ENCODE data around the gene SLC23A1. TPM values are rescaled to one million over a fixed set of nuclear protein-coding genes. Genes with fewer than 3 reads are reported as not detected.
A peak's percentile ranks its signal among the peaks of the same experiment; 100 is the strongest.

The SLC23A1 gene
- total and polyA plus RNA-seq, 2 of the 13 experiments (the other 11 are each of a cell fraction or from before 2014, with no cell fraction given): 6.0 to 6.6 TPM

- TF ChIP-seq ZNF318 (CRISPR knock-in tag; IDR thresholded peaks at IDR 0.05): no peak
- TF ChIP-seq DMAP1 (CRISPR knock-in tag; IDR thresholded peaks at IDR 0.05): peak; percentile 15; the same call in 1 of the 2 replicates
- TF ChIP-seq ZNF225 (CRISPR knock-in tag; IDR thresholded peaks at IDR 0.05): 0 out of 2 replicates have a peak, but pooled peaks have one; percentile 57
- 0 out of 2 replicates have a peak, but pooled peaks have one; percentile 19 for TF ChIP-seq CSRNP1 (CRISPR knock-in tag; IDR thresholded peaks at IDR 0.05)
- TF ChIP-seq TAF1 (CRISPR knock-in tag; IDR thresholded peaks at IDR 0.05): peak; percentile 10; the same call in 1 of the 2 replicates
- TF ChIP-seq ZFX (CRISPR knock-in tag; IDR thresholded peaks at IDR 0.05; ENCODE audit: low read depth): peak; percentile 56; the same call in 1 of the 2 replicates
- no peak for TF ChIP-seq HIVEP1 (CRISPR knock-in tag; IDR thresholded peaks at IDR 0.05)
- 0 out of 2 replicates have a peak, but pooled peaks have one; percentile 27 for TF ChIP-seq ZNF605 (CRISPR knock-in tag; IDR thresholded peaks at IDR 0.05)
- TF ChIP-seq ZNF687 (CRISPR knock-in tag; IDR thresholded peaks at IDR 0.05): peak; percentile 20
- 0 out of 2 replicates have a peak, but pooled peaks have one; percentile 19 for TF ChIP-seq ZMAT3 (CRISPR knock-in tag; conservative IDR thresholded peaks at IDR 0.05)
- TF ChIP-seq ZSCAN21 (CRISPR knock-in tag; IDR thresholded peaks at IDR 0.05; ENCODE audit: borderline replicate concordance): 0 out of 2 replicates have a peak, but pooled peaks have one; percentile 13
Observed at GRCh38 chr5:139384591-139385051, 1.5 kb upstream of the SLC23A1 start (continued).

All from HepG2 (cell line).